WTC11 (cell line): Measurements from ENCODE around the gene KRT86. TPM values are rescaled to one million over a fixed set of nuclear protein-coding genes. Genes with fewer than 3 reads are reported as not detected.

Source experiments
- ATAC-seq: fragments of 200-7000 bp; cut with Tn5 transposase; 2 replicates; pipeline ENCODE4 v1.10.0; 2021; ENCODE audit warnings: mild to moderate bottlenecking, moderate library complexity
- CTCF ChIA-PET: fragments of 300-600 bp; sonication (Branson Sonifier 250); formaldehyde crosslinking; loops from one replicate; lab custom pipeline; 2021; ENCODE audit warnings: antibody characterized with exemption; lab: Charles Lee
- POLR2A ChIA-PET: fragments of 350-600 bp; sonication (Branson Sonifier 250); formaldehyde crosslinking; loops from one replicate; lab custom pipeline; 2021; ENCODE audit warnings: antibody characterized with exemption; lab: Charles Lee
- DNase-seq: peaks from one replicate; pipeline ENCODE4 v3.0.0; 2021; ENCODE audit warnings: low spot score
- H3K27ac Mint-ChIP-seq: 2 replicates; pipeline ENCODE4 v1.8.0; 2021; ENCODE audit warnings: mixed read lengths
- H3K27me3 Mint-ChIP-seq: 2 replicates; pipeline ENCODE4 v1.8.0; 2021; ENCODE audit warnings: low read depth, mild to moderate bottlenecking, moderate library complexity, mixed read lengths
- H3K36me3 Mint-ChIP-seq: 2 replicates; pipeline ENCODE4 v1.8.0; 2021; ENCODE audit warnings: mixed read lengths
- H3K4me1 Mint-ChIP-seq: 2 replicates; pipeline ENCODE4 v1.8.0; 2022; ENCODE audit warnings: mixed read lengths
- H3K4me3 Mint-ChIP-seq: 2 replicates; pipeline ENCODE4 v1.8.0; 2021; ENCODE audit warnings: mild to moderate bottlenecking, moderate library complexity, mixed read lengths
- H3K9me3 Mint-ChIP-seq: 2 replicates; pipeline ENCODE4 v1.8.0; 2021; ENCODE audit warnings: mixed read lengths
- CDX4 ChIP-seq: fragments of 250-450 bp; sonication (Bioruptor Pico); IDR thresholded peaks from 2 replicates; pipeline ENCODE4 v1.9.0; 2021; ENCODE audit warnings: moderate library complexity, mild to moderate bottlenecking, inconsistent platforms, borderline replicate concordance
- CTCF ChIP-seq: fragments of 200-600 bp; IDR thresholded peaks from 2 replicates; pipeline ENCODE4 v1.8.0; 2022; ENCODE audit warnings: antibody characterized with exemption
- E2F1 ChIP-seq: sonication (generic); formaldehyde crosslinking; IDR thresholded peaks from 2 replicates; pipeline ENCODE4 v1.8.0; 2022; ENCODE audit warnings: mild to moderate bottlenecking, missing genetic modification reagents
- E2F5 ChIP-seq: sonication (generic); formaldehyde crosslinking; IDR thresholded peaks from 2 replicates; pipeline ENCODE4 v1.8.1; 2022; ENCODE audit warnings: mild to moderate bottlenecking, moderate library complexity, missing genetic modification reagents
- GABPB1 ChIP-seq: sonication (generic); formaldehyde crosslinking; IDR thresholded peaks from 2 replicates; pipeline ENCODE4 v1.8.1; 2023; ENCODE audit warnings: mild to moderate bottlenecking, missing genetic modification reagents
- MYBL2 ChIP-seq: sonication (generic); formaldehyde crosslinking; IDR thresholded peaks from 2 replicates; pipeline ENCODE4 v1.8.1; 2023; ENCODE audit warnings: mild to moderate bottlenecking, moderate library complexity, missing genetic modification reagents
- NFATC4 ChIP-seq: fragments of 250-450 bp; sonication (Bioruptor Pico); IDR thresholded peaks from 2 replicates; pipeline ENCODE4 v1.9.0; 2021; ENCODE audit warnings: mild to moderate bottlenecking
- NFYB ChIP-seq: sonication (generic); formaldehyde crosslinking; conservative IDR thresholded peaks from 2 replicates; pipeline ENCODE4 v1.8.0; 2022; ENCODE audit warnings: low read depth, missing genetic modification reagents
- SMAD4 ChIP-seq: sonication (generic); formaldehyde crosslinking; IDR thresholded peaks from 2 replicates; pipeline ENCODE4 v1.8.0; 2022; ENCODE audit warnings: mild to moderate bottlenecking, missing genetic modification reagents
- ZNF138 ChIP-seq: sonication (generic); formaldehyde crosslinking; conservative IDR thresholded peaks from 2 replicates; pipeline ENCODE4 v1.8.1; 2022; ENCODE audit warnings: mild to moderate bottlenecking, moderate library complexity, missing genetic modification reagents
- ZNF532 ChIP-seq: fragments of 250-450 bp; sonication (Bioruptor Pico); IDR thresholded peaks from 2 replicates; pipeline ENCODE4 v1.9.0; 2021; ENCODE audit warnings: mild to moderate bottlenecking, borderline replicate concordance
- ZNF671 ChIP-seq: fragments of 250-450 bp; sonication (Bioruptor Pico); IDR thresholded peaks from 2 replicates; pipeline ENCODE4 v1.8.0; 2021; ENCODE audit warnings: mild to moderate bottlenecking
- total RNA-seq: library from RNA; stranded (reverse); gene quantifications from 3 replicates; pipeline ENCODE4 v1.2.3, GENCODE V29; 2021
- TF ChIP-seq, protein P1 (sequence below): sonication (generic); formaldehyde crosslinking; IDR thresholded peaks from 2 replicates; pipeline ENCODE4 v1.8.0; 2022; ENCODE audit warnings: missing genetic modification reagents
- TF ChIP-seq, protein P2 (sequence below): sonication (generic); formaldehyde crosslinking; IDR thresholded peaks from 2 replicates; pipeline ENCODE4 v1.8.0; 2023; ENCODE audit warnings: missing genetic modification reagents, mild to moderate bottlenecking, borderline replicate concordance

Gene KRT86
- total RNA-seq, 1 experiment from 2014 or later = 0.11 TPM

GRCh38 chr12:52295663-52296062 is 21.2 kb downstream of the KRT86 start (continued):
- TF ChIP-seq CDX4 (CRISPR knock-in tag) = no peak
- no peak for TF ChIP-seq E2F5
- no peak for TF ChIP-seq ZNF532 (CRISPR knock-in tag)
- TF ChIP-seq CTCF = no peak
- TF ChIP-seq NFYB = no peak
- no peak for TF ChIP-seq NFATC4 (CRISPR knock-in tag)
- no peak for TF ChIP-seq E2F1 (CRISPR knock-in tag)

DNA sequence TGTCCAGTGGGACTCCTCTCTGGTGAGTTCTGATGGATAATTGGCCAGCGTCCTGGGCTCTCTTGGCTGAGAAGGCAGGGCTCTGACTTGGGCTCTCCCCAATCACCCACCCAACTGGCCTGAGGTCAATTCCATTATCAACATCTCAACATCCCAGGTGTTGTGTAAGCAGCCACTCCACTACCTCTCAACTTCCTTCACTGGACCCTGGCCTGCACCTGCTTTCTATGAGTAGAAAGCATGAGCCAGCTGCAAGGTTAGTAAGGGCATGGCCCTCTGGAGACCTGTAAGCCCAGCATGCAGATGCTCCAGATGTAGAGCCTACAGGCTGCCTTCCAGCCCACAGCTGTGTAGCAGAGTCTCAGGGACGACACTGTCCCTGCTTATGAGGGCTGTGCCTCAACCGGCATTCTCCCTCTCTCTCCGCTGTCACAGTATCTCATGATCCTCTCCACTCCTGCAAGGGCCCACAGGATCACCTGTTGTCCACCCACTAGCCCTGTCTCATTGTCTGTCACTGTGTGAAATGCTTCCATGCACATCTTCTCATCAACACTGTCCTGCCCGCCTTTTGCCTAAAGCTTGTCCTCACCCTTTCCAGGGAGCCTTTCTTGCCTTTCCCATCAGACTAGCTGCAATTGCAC is 22.2 kb downstream of the KRT86 start:
- H3K27me3 Mint-ChIP-seq = peaks cover 3% of the 10 kb centered on the region
- CTCF ChIA-PET = interaction anchor here (1.2 to 1.9 kb wide), 2 partner anchors 18 to 153 kb away, joined by 3 to 11 read pairs; no protein-coding TSS in a partner anchor
- H3K9me3 Mint-ChIP-seq = no peaks in the 10 kb centered on the region
- H3K27ac Mint-ChIP-seq = no peak overlapping the region
- POLR2A ChIA-PET = no interaction called here
- ATAC-seq (no peak), DNase-seq (no peak)
- no peaks in the 10 kb centered on the region for H3K4me1 Mint-ChIP-seq
- H3K4me3 Mint-ChIP-seq = no peak overlapping the region
- H3K36me3 Mint-ChIP-seq = no peaks in the 10 kb centered on the region
- no peak for TF ChIP-seq CTCF
- TF ChIP-seq, protein P1, sequence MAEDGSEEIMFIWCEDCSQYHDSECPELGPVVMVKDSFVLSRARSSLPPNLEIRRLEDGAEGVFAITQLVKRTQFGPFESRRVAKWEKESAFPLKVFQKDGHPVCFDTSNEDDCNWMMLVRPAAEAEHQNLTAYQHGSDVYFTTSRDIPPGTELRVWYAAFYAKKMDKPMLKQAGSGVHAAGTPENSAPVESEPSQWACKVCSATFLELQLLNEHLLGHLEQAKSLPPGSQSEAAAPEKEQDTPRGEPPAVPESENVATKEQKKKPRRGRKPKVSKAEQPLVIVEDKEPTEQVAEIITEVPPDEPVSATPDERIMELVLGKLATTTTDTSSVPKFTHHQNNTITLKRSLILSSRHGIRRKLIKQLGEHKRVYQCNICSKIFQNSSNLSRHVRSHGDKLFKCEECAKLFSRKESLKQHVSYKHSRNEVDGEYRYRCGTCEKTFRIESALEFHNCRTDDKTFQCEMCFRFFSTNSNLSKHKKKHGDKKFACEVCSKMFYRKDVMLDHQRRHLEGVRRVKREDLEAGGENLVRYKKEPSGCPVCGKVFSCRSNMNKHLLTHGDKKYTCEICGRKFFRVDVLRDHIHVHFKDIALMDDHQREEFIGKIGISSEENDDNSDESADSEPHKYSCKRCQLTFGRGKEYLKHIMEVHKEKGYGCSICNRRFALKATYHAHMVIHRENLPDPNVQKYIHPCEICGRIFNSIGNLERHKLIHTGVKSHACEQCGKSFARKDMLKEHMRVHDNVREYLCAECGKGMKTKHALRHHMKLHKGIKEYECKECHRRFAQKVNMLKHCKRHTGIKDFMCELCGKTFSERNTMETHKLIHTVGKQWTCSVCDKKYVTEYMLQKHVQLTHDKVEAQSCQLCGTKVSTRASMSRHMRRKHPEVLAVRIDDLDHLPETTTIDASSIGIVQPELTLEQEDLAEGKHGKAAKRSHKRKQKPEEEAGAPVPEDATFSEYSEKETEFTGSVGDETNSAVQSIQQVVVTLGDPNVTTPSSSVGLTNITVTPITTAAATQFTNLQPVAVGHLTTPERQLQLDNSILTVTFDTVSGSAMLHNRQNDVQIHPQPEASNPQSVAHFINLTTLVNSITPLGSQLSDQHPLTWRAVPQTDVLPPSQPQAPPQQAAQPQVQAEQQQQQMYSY = no peak
- TF ChIP-seq ZNF671 (CRISPR knock-in tag) = no peak
- TF ChIP-seq MYBL2 (CRISPR knock-in tag) = no peak
- no peak for TF ChIP-seq SMAD4 (CRISPR knock-in tag)
- TF ChIP-seq ZNF138 (CRISPR knock-in tag) = no peak
- TF ChIP-seq GABPB1 (CRISPR knock-in tag) = no peak
- TF ChIP-seq, protein P2, sequence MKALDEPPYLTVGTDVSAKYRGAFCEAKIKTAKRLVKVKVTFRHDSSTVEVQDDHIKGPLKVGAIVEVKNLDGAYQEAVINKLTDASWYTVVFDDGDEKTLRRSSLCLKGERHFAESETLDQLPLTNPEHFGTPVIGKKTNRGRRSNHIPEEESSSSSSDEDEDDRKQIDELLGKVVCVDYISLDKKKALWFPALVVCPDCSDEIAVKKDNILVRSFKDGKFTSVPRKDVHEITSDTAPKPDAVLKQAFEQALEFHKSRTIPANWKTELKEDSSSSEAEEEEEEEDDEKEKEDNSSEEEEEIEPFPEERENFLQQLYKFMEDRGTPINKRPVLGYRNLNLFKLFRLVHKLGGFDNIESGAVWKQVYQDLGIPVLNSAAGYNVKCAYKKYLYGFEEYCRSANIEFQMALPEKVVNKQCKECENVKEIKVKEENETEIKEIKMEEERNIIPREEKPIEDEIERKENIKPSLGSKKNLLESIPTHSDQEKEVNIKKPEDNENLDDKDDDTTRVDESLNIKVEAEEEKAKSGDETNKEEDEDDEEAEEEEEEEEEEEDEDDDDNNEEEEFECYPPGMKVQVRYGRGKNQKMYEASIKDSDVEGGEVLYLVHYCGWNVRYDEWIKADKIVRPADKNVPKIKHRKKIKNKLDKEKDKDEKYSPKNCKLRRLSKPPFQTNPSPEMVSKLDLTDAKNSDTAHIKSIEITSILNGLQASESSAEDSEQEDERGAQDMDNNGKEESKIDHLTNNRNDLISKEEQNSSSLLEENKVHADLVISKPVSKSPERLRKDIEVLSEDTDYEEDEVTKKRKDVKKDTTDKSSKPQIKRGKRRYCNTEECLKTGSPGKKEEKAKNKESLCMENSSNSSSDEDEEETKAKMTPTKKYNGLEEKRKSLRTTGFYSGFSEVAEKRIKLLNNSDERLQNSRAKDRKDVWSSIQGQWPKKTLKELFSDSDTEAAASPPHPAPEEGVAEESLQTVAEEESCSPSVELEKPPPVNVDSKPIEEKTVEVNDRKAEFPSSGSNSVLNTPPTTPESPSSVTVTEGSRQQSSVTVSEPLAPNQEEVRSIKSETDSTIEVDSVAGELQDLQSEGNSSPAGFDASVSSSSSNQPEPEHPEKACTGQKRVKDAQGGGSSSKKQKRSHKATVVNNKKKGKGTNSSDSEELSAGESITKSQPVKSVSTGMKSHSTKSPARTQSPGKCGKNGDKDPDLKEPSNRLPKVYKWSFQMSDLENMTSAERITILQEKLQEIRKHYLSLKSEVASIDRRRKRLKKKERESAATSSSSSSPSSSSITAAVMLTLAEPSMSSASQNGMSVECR (CRISPR knock-in tag) = no peak
